H1 (cell line): ENCODE results near the gene TP53I3. TPM values are rescaled to one million over a fixed set of nuclear protein-coding genes. Genes with fewer than 3 reads are reported as not detected.

ENCODE experiments used
- NRF1 ChIP-seq: IDR thresholded peaks from 2 replicates; pipeline ENCODE4 v1.6.1; 2011; ENCODE audit warnings: mild to moderate bottlenecking, low read depth, low read length, improper control_type of control experiment
- POU5F1 ChIP-seq: IDR thresholded peaks from 2 replicates; pipeline ENCODE4 v1.6.1; 2011; ENCODE audit warnings: low read depth, mild to moderate bottlenecking, low read length, moderate library complexity
- polyA plus RNA-seq, 7 experiments: library from polyadenylated mRNA; depleted of rRNA in 3 of 7; stranded (reverse) in 5 of 7; unstranded in 2 of 7; fragments of >200 nt in 5 of 7; fragments of 200-250 nt in 2 of 7; gene quantifications; 1 replicate in 5 of 7; 2 replicates in 1 of 7; 4 replicates in 1 of 7; pipeline versions ENCODE4 v1.2.1 to v1.2.3, GENCODE V29; 2011 to 2013; ENCODE audit warnings: missing spikeins in 2 of 7, mixed read lengths in 2 of 7
- total RNA-seq: library from RNA; stranded (reverse); fragmentation: NEBNext Ultra II Directional; extraction: Animal tissue kit (Norgen Biotek cat#: 25700); gene quantifications from 2 replicates; pipeline ENCODE4 v1.2.1, GENCODE V29; 2021

Gene TP53I3
- total and polyA plus RNA-seq, 2 of the 8 experiments (the other 6 are each of a cell fraction or from before 2014, with no cell fraction given): 29.4 to 34.5 TPM

DNA sequence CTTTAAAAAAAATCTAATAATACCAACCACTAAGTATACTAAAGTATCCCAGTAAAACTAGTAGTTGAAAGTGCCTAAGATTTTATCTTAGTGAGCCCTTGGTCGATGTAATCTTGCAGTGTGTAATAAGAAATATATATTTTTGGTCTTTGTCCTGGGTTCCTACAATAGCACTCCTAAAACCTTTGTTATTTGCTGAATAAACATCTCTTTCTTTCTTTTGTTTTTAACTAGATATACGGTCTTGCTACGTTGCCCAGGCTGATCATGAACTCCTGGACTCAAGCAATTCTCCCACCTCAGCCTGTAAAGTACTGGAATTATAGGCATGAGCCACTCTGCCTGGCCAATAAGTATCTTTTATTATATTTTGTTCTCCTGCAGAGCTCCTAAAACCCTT lies 2.4 kb upstream of the TP53I3 start (continued):
- no peak for TF ChIP-seq NRF1
- TF ChIP-seq POU5F1: no peak
